Loucy (cell line): ENCODE measurements around the gene HEPACAM2.

Source experiments
- H2AFZ ChIP-seq: fragments of 200-600 bp; sonication (generic); 2 replicates; pipeline ENCODE4 v1.6.0; 2016; ENCODE audit warnings: antibody characterized with exemption, mild to moderate bottlenecking, low read length, moderate library complexity
- H3F3A ChIP-seq: fragments of 200-600 bp; 2 replicates; pipeline ENCODE4 v1.6.0; 2016; ENCODE audit warnings: antibody characterized with exemption, low read depth, mild to moderate bottlenecking
- H3K27me3 ChIP-seq: fragments of 200-600 bp; sonication (generic); 2 replicates; pipeline ENCODE4 v1.6.1; 2014; ENCODE audit warnings: low read length, mild to moderate bottlenecking; ENCODE audit not compliant: insufficient read depth, poor library complexity, severe bottlenecking
- H3K36me3 ChIP-seq: fragments of 200-600 bp; sonication (generic); 2 replicates; pipeline ENCODE4 v1.6.1; 2016; ENCODE audit warnings: low read length; ENCODE audit not compliant: insufficient read depth
- H3K4me1 ChIP-seq: fragments of 200-600 bp; sonication (generic); 2 replicates; pipeline ENCODE4 v1.5.1; 2014; ENCODE audit warnings: low read length, mild to moderate bottlenecking; ENCODE audit not compliant: insufficient read depth, poor library complexity, severe bottlenecking
- H3K4me2 ChIP-seq: fragments of 200-600 bp; sonication (generic); 2 replicates; pipeline ENCODE4 v1.6.0; 2014; ENCODE audit warnings: antibody characterized with exemption, low read length, low read depth, mild to moderate bottlenecking; ENCODE audit not compliant: poor library complexity, severe bottlenecking
- H3K4me3 ChIP-seq: fragments of 200-600 bp; sonication (generic); 2 replicates; pipeline ENCODE4 v1.5.1; 2014; ENCODE audit warnings: low read length, mild to moderate bottlenecking, mixed read lengths; ENCODE audit not compliant: poor library complexity, severe bottlenecking
- H3K79me2 ChIP-seq: fragments of 200-600 bp; sonication (generic); 2 replicates; pipeline ENCODE4 v1.6.1; 2014; ENCODE audit warnings: low read length; ENCODE audit not compliant: insufficient read depth
- H3K9ac ChIP-seq: fragments of 200-600 bp; sonication (generic); 2 replicates; pipeline ENCODE4 v1.6.0; 2014; ENCODE audit warnings: mild to moderate bottlenecking, low read depth, low read length, moderate library complexity; ENCODE audit not compliant: poor library complexity, severe bottlenecking
- H3K9me2 ChIP-seq: fragments of 200-600 bp; sonication (generic); replicated peaks from 2 replicates; pipeline ENCODE4 v1.6.1; 2016; ENCODE audit warnings: low read depth, low read length, mixed read lengths
- H3K9me3 ChIP-seq: fragments of 200-600 bp; sonication (generic); 2 replicates; pipeline ENCODE4 v1.6.1; 2014; ENCODE audit warnings: mild to moderate bottlenecking, antibody characterized with exemption, low read length, low read depth; ENCODE audit not compliant: insufficient read depth
- H4K20me1 ChIP-seq: fragments of 200-600 bp; sonication (generic); 2 replicates; pipeline ENCODE4 v1.6.0; 2014; ENCODE audit warnings: antibody characterized with exemption, low read length, mild to moderate bottlenecking; ENCODE audit not compliant: insufficient read depth, poor library complexity, severe bottlenecking
- EZH2phosphoT487 ChIP-seq: fragments of 200-600 bp; IDR thresholded peaks from 2 replicates; pipeline ENCODE4 v1.6.1; 2018; ENCODE audit warnings: antibody characterized with exemption, mild to moderate bottlenecking, moderate library complexity, borderline replicate concordance
- TF ChIP-seq, protein P1 (sequence below): fragments of 200-600 bp; sonication (generic); conservative IDR thresholded peaks from 2 replicates; pipeline ENCODE4 v1.5.1; 2014; ENCODE audit warnings: mild to moderate bottlenecking, antibody characterized with exemption, low read length

Gene HEPACAM2

DNA sequence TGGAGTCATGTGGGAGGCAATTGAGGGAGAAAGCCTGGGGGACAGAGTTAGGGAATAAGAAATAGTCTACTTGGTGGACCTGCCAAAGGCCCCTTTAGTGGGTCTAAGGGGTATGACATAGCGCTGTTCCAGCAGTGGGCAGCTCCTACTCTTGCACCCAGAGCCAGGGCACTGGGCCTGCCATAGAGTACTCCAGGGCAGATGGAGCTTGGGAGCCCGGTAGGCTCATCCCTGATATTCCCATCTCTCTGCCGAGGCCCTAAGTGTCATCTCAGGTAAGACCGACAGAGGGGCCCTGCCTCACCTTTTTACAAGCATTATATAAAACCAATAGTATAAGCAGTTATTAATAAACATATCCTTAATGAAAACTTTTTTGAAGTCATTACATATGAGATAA lies 87.7 kb downstream of the HEPACAM2 start:
- Histone ChIP-seq H3K4me1 (no peaks in the 10 kb centered on the region), H2AFZ (no peak overlapping the region), H3K9ac (no peak overlapping the region), H3K4me2 (no peak overlapping the region), H3K9me2 (no peaks in the 10 kb centered on the region), H3K27me3 (no peaks in the 10 kb centered on the region), H3K9me3 (no peaks in the 10 kb centered on the region), H3K36me3 (no peaks in the 10 kb centered on the region), H3F3A (no peaks in the 10 kb centered on the region), H3K79me2 (no peaks in the 10 kb centered on the region), H3K4me3 (no peak overlapping the region), H4K20me1 (no peaks in the 10 kb centered on the region)
- TF ChIP-seq EZH2phosphoT487, result no peak
- TF ChIP-seq, protein P1, sequence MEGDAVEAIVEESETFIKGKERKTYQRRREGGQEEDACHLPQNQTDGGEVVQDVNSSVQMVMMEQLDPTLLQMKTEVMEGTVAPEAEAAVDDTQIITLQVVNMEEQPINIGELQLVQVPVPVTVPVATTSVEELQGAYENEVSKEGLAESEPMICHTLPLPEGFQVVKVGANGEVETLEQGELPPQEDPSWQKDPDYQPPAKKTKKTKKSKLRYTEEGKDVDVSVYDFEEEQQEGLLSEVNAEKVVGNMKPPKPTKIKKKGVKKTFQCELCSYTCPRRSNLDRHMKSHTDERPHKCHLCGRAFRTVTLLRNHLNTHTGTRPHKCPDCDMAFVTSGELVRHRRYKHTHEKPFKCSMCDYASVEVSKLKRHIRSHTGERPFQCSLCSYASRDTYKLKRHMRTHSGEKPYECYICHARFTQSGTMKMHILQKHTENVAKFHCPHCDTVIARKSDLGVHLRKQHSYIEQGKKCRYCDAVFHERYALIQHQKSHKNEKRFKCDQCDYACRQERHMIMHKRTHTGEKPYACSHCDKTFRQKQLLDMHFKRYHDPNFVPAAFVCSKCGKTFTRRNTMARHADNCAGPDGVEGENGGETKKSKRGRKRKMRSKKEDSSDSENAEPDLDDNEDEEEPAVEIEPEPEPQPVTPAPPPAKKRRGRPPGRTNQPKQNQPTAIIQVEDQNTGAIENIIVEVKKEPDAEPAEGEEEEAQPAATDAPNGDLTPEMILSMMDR, result no peak
